ENCODE data around the gene FAAH2. TPM values are rescaled to one million over a fixed set of nuclear protein-coding genes. Genes with fewer than 3 reads are reported as not detected.

Gene FAAH2
- polyA plus RNA-seq, 1 donor: 10.6 TPM

- WGBS (ENCODE audit: insufficient coverage, low lambda C conversion rate): no CpG with 5 or more reads among the region's 3 CpGs
These were observed 165.0 kb downstream of the FAAH2 start for GRCh38 chrX:57451426-57452020.

GRCh38 chrX:57453901-57454300, 167.4 kb downstream of the FAAH2 start:
- WGBS (ENCODE audit: insufficient coverage, low lambda C conversion rate): no CpG with 5 or more reads among the region's 4 CpGs
- H3K36me3 ChIP-seq (ENCODE audit: control insufficient read depth, insufficient read depth, low read length): no peaks in the 10 kb centered on the region
- H3K4me1 ChIP-seq (ENCODE audit: control insufficient read depth, insufficient read depth, low read length): no peaks in the 10 kb centered on the region
- DNase-seq: no peak
- no peak overlapping the region for H3K27ac ChIP-seq (ENCODE audit: low read length)
- H3K9me3 ChIP-seq (ENCODE audit: control insufficient read depth, low read depth, low read length): peaks cover 2% of the 10 kb centered on the region
- H3K27me3 ChIP-seq (ENCODE audit: control insufficient read depth, insufficient read depth, low read length): no peaks in the 10 kb centered on the region
- no peak overlapping the region for H3K4me3 ChIP-seq (ENCODE audit: low read length)

More at GRCh38 chrX:57451426-57452020, 165.0 kb downstream of the FAAH2 start:
- Histone ChIP-seq H3K36me3 (ENCODE audit: control insufficient read depth, insufficient read depth, low read length) (no peaks in the 10 kb centered on the region), H3K4me3 (ENCODE audit: low read length) (no peak overlapping the region), H3K9me3 (ENCODE audit: control insufficient read depth, low read depth, low read length) (peaks cover 2% of the 10 kb centered on the region), H3K27me3 (ENCODE audit: control insufficient read depth, insufficient read depth, low read length) (no peaks in the 10 kb centered on the region), H3K27ac (ENCODE audit: low read length) (no peak overlapping the region), H3K4me1 (ENCODE audit: control insufficient read depth, insufficient read depth, low read length) (no peaks in the 10 kb centered on the region)
- no peak for DNase-seq

- no peak overlapping the region for H3K4me3 ChIP-seq (ENCODE audit: low read length)
- no peaks in the 10 kb centered on the region for H3K36me3 ChIP-seq (ENCODE audit: control insufficient read depth, insufficient read depth, low read length)
- DNase-seq: no peak
- no peaks in the 10 kb centered on the region for H3K9me3 ChIP-seq (ENCODE audit: control insufficient read depth, low read depth, low read length)
- no CpG with 5 or more reads among the region's 6 CpGs for WGBS (ENCODE audit: insufficient coverage, low lambda C conversion rate)
- H3K4me1 ChIP-seq (ENCODE audit: control insufficient read depth, insufficient read depth, low read length): no peaks in the 10 kb centered on the region
- H3K27ac ChIP-seq (ENCODE audit: low read length): no peak overlapping the region
- H3K27me3 ChIP-seq (ENCODE audit: control insufficient read depth, insufficient read depth, low read length): no peaks in the 10 kb centered on the region
These were observed 195.0 kb downstream of the FAAH2 start for GRCh38 chrX:57481514-57481913.

DNA sequence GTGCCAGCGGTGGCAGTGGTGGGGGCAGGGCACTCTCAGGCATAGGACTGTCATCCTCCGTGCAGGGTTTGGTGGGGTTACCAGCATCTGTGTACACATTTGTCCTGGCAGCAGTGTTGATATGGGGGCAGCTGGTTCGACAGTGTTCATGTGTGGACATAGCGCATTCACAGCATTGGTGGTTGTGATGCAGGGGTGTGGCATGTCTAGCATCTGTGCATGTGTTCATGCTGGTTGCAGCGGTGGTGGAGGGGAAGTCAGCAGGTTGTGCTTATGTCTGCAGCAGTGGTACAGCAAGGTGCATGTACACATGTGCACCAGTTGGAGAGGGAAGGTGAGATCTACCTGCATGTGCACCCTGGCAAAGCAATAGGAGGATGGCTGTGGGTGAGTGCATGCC, 230.0 kb downstream of the FAAH2 start:
- Histone ChIP-seq H3K27ac (ENCODE audit: low read length) (no peak overlapping the region), H3K4me1 (ENCODE audit: control insufficient read depth, insufficient read depth, low read length) (no peaks in the 10 kb centered on the region), H3K27me3 (ENCODE audit: control insufficient read depth, insufficient read depth, low read length) (no peaks in the 10 kb centered on the region), H3K4me3 (ENCODE audit: low read length) (no peak overlapping the region), H3K9me3 (ENCODE audit: control insufficient read depth, low read depth, low read length) (no peaks in the 10 kb centered on the region), H3K36me3 (ENCODE audit: control insufficient read depth, insufficient read depth, low read length) (no peaks in the 10 kb centered on the region)
- no peak for DNase-seq
- no CpG with 5 or more reads among the region's 5 CpGs for WGBS (ENCODE audit: insufficient coverage, low lambda C conversion rate)

DNA sequence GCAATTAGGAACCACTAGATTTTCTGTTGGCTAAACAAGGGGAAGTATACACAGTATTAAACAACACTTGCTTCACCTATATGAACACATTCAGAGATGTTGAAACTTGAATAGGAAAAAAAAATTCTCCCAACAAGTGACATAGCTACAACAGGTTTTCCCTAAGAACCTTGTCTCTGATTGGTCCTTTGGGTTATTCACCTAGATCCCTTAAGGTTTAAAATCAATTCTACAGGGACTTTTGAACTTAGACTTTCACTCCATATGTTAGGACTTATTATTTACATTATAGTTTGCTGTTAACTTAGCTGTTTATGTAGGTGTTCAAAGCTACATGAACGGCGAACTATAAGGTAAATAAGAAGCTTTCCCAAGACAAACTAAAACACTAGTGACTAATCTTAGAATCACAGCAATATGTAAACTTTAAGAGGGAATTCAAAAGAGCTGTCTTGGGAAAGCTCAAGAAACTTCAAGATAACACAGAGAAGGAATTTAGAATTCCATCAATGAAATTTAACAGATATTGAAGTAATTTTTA, 233.1 kb downstream of the FAAH2 start:
- no peaks in the 10 kb centered on the region for H3K27me3 ChIP-seq (ENCODE audit: control insufficient read depth, insufficient read depth, low read length)
- H3K4me3 ChIP-seq (ENCODE audit: low read length): no peak overlapping the region
- WGBS (ENCODE audit: insufficient coverage, low lambda C conversion rate): 0% methylated on average over 1 of the region's 2 CpGs
- no peaks in the 10 kb centered on the region for H3K4me1 ChIP-seq (ENCODE audit: control insufficient read depth, insufficient read depth, low read length)
- H3K36me3 ChIP-seq (ENCODE audit: control insufficient read depth, insufficient read depth, low read length): no peaks in the 10 kb centered on the region
- no peak for DNase-seq
- H3K9me3 ChIP-seq (ENCODE audit: control insufficient read depth, low read depth, low read length): no peaks in the 10 kb centered on the region
- no peak overlapping the region for H3K27ac ChIP-seq (ENCODE audit: low read length)

- H3K36me3 ChIP-seq (ENCODE audit: control insufficient read depth, insufficient read depth, low read length): no peaks in the 10 kb centered on the region
- no CpG with 5 or more reads among the region's 1 CpG for WGBS (ENCODE audit: insufficient coverage, low lambda C conversion rate)
- no peaks in the 10 kb centered on the region for H3K4me1 ChIP-seq (ENCODE audit: control insufficient read depth, insufficient read depth, low read length)
- no peaks in the 10 kb centered on the region for H3K27me3 ChIP-seq (ENCODE audit: control insufficient read depth, insufficient read depth, low read length)
- no peaks in the 10 kb centered on the region for H3K9me3 ChIP-seq (ENCODE audit: control insufficient read depth, low read depth, low read length)
- DNase-seq: peak in 1 of 2 donors; percentile 7
- H3K27ac ChIP-seq (ENCODE audit: low read length): no peak overlapping the region
- no peak overlapping the region for H3K4me3 ChIP-seq (ENCODE audit: low read length)
These were observed 242.3 kb downstream of the FAAH2 start for GRCh38 chrX:57528670-57529255.

Other genes starting within 250 kb of the FAAH2 start
- 12.3 TPM for gene SPIN2B, start 165.2 kb upstream of the FAAH2 start, polyA plus RNA-seq
- 2.1 TPM for gene SPIN2A, start 149.3 kb upstream of the FAAH2 start, polyA plus RNA-seq